Measurements from ENCODE around the gene ENOX2.

ENOX2 gene

DNA sequence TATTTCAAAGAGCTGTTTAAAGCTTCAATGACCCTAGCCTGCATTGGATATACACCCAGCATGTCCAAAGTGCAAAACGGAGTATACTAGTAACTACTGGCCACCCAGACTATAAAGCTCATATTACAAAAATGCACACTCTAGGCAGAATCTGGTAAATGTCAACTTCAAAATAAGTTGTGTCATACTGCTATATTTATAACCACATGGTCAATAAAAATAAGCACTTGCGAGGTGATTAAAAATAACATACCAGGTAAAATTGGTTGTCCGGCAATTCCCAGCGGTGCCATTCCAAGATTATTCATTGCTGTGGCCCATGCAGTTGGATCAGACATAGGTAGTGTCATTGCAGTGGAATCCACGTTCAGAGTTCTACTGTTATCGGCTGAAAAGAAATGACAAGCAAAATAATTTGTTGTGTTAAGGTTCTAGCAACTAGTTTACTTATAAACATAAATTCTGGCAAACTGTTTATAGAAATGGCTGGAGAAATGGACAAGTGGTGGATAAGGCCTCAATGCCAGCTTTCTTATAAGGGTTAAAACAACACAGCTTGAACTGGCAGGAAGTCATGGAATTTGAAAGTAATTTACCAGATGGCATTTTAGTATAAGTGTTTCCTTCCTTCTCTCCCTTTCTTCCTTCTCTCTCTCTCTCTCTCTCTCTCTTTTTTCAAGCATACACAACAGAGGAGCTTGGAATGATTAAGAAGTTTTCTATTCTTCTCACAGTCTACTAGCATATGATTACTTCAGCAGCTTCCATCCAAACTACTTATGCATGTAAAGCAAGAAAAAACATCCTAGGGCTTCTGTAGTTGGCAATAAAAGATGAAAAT, 199.9 kb downstream of the ENOX2 start:
- DNase-seq (ENCODE audit: low read depth, low spot score), result no peak

DNA sequence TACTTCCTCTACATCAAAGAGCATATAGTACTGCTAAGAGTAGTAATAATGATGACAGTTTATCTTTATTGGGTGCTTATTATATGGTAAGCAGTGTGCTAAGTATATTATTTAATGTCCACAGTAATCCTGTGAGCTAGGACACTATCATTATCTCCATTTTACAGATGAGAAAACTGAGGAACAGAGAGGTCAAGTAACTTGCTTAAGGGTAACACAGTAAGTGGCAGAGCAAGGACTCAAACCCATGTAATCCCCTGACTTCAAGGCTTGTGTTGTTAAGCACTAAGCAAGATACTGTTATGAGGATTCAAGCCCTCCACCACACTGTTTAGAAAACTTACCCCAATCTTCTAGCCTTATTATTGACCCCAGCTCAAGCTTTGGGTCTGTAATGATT, 202.4 kb downstream of the ENOX2 start:
- DNase-seq (ENCODE audit: low read depth, low spot score), result no peak

DNA sequence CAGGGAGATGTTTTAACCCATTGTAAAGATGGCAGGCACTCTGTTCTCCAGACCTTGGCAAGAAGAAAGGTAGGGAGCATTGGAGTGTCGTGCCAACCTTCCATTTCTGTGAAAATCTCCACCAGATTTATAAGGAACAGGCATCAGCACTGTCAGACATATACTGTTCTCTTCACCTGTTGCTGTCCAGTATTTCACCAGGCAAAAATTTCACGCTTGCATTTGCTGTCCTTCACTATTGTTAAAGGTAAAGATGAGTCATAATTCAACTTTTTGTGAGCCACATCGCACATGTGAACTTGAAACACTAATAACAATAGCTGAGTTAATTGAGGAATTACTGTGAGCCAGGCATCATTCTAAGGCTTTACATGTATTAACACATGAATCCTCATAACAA, 203.4 kb downstream of the ENOX2 start:
- DNase-seq (ENCODE audit: low read depth, low spot score), result no peak

DNA sequence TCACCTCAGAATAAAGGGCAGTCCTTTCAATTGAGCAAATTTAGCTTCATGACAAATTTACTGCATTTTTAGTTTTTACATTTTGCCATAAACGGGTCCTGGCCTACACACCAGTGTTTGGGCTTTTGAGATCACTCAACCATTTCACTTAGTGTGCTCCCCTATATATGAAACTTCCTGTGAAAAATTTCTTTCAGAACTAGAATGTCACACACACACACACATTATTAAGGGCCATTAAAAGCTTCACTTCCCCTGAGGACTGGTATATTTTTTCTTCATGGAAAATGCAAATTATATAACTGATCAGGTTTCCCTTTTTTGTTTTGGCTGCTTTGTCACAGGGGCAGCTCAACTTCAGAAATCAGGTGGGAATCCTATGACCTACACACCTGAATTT, 206.5 kb downstream of the ENOX2 start:
- DNase-seq (ENCODE audit: low read depth, low spot score), result no peak

DNA sequence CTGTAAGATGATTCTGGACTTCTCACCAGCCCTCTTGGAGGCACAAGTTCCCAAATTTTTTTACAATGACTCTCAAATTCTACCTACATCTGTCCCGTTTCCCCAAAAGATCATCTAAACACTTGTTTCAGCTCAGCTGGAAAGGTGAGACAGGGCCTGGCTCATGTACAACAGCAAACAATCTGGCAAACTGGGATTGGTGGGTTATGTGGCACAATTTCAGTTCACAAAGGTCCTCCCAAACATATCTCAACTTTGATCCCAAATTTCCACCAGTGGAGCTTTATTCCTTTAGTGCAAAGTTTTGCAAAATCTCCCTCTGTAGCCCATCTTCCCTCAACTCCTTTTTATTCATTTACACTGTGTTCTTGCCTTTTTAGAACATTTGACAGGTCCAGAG, 207.1 kb downstream of the ENOX2 start:
- no peak for DNase-seq (ENCODE audit: low read depth, low spot score)

DNA sequence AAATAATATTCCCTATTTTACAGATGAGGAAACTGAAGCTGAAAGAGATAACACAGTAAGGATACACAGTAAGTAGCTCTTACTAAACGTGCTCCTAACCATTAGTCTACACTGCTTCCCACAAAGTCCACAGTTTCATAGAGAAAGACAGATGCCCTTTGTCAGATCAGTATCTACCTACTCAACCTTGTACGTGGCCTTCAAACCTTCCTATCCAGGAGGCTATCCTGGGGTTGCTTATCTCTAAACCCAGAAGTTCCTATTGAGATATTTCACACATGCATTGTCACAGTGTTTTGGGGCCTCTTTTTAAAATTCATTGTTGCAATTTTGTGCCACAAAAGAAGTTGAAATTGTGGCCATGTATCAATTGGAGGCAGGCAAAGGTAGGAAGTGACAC, 208.0 kb downstream of the ENOX2 start:
- DNase-seq (ENCODE audit: low read depth, low spot score), result no peak

DNA sequence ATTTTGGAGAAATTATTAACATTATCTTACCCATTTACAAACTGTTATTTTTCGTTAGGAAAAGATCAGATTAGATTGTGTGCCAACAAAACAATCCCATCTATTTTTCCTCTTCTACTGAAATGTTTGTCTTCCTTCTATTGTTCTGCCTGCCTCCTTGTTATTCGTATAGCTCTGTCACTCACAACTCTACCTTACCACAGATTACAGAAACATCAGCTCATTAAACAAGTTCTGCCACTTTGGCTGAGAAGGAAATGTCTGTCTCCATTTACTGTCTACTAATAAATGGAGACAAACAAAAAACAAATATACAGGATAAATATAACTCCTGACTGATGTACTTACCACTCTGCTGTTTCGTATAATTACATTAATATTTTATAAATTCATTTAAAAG, 211.4 kb downstream of the ENOX2 start:
- no peak for DNase-seq (ENCODE audit: low read depth, low spot score)

DNA sequence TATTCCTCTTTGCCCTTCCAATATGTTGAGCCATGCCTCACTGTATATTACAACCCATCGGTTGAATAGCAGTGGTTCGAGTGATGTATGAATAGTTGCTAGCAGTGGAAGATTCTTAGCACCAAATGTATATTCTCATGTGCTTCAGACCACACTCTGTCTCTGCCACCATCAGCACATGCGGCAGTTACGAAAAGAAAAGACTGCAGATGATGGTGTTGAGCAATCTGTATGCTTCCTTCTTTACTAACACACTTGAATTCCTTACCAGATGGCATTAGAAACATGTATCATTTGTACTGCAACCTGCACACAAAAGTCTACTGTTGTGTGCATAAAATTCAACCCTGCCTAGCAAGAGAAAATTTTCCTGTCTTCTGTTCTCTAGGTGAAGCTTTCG, 214.6 kb downstream of the ENOX2 start:
- DNase-seq (ENCODE audit: low read depth, low spot score), result no peak

DNA sequence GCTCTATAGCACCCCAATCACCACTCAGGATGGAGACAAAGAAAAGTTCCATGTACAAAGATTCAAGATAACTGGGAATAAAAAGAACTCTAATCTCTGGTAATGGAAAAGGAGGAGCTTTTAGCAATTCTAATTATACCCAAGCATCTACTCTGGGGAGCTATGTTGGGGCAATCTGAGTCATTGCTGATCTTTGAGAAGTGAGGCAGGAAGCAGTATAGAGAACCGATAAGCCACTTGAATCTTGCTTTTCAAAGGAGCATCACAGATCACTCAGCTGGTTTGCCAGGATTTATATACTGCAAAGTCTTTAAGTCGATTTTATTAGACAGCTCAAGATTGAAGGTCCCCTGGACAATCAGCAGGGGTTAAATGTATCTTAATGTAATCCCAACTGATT, 220.0 kb downstream of the ENOX2 start:
- no peak for DNase-seq (ENCODE audit: low read depth, low spot score)

DNA sequence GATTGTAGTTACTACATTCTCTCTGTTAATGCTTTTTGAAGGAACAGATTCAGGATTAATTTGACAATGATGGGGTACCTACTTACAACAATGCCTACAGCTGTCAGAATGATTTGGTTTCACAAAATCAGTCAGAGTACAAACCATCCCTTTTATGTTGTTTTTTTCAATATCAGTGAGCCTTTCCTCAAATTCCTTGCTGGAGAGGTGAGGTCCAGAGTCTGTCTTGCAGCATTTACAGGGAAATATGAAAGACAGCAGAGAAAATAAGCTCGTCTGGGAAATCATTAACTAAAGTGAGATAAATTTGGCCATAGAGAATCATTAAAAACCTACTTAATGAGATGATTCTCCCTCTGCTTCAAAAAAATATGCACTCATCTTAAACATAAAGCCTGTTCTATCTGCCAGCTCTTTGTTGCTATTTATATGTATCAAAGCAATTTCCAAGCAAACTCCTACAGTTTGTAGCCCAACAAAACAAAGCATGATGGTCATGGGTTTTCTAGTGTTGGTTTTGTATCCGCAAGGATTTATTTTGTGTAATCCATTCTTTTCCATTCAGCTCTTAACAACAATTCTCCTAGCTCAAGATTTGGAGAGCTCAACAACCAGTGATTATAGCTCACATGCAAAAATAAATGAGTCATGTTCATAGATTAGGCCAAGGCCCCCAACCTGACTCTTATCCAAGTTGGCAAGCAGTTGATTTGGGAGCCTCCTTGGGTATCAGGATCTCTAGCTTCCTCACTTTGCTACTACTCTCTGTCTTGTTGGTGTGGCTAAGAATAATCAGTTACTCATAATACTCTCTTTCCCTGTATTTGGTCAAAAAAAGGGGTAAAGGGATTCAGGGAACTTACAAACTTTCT, 222.6 kb downstream of the ENOX2 start:
- DNase-seq (ENCODE audit: low read depth, low spot score), result no peak

DNA sequence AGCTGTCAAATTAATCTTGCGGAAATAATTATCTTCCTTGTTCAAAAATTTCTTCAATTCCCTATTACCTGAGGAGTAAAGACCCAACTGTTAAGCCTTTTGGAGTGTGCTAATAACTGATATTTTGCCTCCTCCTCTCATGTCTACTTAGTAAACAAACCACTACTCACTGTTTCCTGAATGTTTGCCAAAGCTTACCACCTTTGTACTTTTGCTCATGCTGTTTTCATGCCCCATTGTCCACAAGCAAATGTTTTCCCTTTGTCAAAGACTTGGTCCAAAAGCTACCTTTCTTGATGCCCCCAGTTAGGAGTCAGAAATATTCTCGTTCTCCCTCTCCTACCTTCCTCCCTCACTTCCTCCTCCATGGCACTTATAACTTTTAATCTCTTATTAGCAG, 226.1 kb downstream of the ENOX2 start:
- no peak for DNase-seq (ENCODE audit: low read depth, low spot score)

DNA sequence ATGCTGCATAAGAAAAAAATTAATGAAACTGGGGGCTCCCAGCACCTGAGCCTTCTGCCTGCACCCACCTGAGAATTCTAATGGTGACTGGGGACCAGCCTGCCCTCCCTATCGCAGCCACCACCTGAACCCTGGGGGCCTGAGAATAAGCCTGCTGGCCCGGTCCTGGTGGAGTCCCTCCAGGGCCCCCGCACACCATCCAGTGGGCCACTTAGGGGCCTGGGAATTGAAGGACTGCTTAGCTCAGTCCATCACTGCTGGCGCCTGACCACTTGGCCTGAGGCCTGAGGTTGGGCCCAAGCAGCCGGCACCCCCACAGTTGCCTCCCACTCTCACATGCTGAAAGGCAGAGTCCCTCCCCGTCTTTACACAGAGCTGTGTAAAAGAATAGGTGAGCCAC, 230.8 kb downstream of the ENOX2 start:
- DNase-seq (ENCODE audit: low read depth, low spot score), result no peak

DNA sequence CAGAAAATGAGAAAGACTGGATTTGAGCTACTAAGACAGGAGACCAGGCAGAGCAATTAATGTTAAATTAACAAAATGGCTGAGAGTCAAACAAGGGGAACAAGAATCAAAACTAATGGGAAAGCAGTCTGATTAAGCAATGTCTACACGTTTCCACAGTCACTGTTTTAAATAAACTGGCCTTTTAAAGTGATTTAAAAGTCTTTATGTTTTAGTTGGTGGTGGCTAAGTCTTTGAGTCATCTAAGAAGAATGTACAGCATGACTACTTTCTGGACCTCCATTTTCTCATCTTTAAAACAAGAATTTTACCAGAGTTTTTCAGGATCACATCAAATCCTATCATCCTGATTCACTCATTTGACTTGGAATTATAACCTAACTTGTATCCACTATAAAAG, 233.8 kb downstream of the ENOX2 start:
- no peak for DNase-seq (ENCODE audit: low read depth, low spot score)

DNA sequence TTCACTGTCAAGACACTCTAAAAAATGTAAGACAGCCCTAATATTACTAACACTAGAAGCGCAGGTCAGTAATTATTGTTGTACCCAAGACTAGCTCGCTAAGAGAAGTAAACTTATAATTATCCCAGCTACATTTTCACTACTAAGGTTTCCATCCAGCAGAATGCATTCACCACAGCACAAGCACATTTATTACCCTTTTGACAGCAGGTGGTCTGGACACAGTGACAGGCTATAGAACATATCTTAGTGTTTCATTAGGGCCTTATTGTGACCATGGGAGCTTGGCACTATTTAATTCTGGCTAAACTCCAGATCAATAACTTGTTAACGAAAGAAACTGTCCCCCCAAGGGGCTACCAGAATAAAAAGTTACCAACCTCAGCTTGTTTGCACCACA, 237.7 kb downstream of the ENOX2 start:
- no peak for DNase-seq (ENCODE audit: low read depth, low spot score)

DNA sequence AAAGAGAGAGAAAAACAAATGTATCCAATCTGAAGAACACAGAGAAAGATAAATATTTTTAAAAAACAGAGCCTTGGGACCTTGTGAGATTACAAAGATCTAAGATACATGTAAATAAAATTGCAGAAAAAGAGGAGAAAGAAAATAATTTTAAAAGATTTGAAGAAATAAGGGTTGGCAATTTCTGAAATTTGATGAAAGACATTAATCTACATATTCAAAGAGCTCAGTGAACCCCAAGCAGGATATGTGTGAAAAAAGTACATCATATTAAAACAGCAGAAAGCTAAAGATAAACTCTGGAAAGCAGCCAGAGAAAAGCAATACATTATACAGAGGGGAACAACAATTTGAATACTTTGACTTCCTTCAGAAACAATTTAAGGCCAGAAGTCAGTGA, 244.7 kb downstream of the ENOX2 start:
- DNase-seq (ENCODE audit: low read depth, low spot score), result no peak

DNA sequence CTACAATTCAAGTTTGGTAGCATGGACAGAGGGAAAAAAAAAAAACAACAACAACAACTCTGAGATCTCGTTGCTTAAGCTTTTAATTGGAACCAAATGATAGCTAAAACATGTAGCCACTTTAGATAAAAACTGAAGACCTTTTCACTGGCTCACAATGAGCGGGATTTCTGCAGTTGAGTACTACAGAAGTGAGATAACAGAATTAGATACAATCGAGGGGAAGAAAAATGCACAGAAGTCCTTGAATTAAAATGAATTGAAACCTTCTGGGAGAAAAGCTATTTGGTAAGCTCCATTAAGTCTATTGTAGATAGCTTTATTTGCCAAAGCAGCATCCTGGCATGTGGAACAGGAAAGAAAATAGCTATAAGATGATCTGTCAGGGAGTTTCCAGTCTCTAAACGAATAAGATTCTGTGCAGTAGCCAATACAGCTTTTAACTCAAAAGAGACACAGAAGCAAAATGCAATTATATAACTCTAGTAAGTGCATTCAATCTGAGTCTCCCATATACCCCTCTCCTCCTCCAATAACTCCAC, 248.5 kb downstream of the ENOX2 start:
- DNase-seq (ENCODE audit: low read depth, low spot score), result no peak

DNA sequence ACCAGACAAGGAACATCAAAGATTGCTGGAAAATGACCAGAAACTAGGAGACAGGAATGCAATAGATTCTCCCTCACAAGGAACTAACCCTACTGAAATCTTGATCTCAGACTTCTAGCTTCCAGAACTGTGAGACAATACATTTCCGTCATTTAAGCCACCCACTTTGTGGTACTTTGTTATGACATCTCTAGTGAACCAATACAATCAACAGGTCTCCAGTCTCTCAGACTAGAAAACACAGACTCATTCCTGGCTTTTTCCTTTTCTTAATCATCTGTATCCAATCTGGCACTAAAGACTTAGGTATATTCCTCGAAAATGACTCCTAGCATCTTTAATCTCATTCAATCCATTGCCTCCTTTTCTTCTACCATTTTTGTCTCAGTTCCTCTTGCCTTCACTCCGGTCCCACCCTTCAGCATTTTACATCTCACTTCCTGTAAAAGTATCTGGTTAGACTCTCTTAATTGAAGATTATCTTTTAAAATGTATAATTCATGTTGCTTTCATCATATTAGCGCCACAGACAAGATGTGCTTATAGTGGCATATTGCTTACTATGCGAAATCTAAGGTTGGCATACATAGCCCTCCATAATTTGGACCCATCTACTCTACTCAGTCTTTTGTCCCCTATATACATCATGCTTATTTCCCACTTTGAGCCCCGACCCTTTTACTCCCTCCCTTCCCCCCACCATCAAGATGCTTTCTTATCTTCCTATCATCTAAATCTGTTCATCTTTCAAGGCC, 250.0 kb downstream of the ENOX2 start:
- DNase-seq (ENCODE audit: low read depth, low spot score), result no peak

DNA sequence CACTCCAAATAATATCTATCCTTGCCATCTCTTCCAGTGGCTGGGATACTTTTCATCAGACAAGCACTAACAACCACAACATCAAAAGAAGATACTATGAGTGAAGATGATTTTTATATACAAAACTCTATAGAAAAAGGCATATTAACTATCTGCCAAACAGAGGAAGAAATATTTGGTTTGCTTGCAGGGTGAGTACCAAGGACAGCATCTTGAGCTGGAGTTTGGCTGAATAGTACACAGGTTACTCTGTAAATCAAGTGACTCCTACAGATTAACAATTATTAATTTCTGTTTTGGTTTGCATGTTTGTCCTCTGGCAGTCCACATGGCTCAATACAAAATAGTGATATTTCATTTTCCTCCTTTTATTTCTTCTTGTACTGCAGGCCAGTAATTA, 253.3 kb downstream of the ENOX2 start:
- no peak for DNase-seq (ENCODE audit: low read depth, low spot score)

DNA sequence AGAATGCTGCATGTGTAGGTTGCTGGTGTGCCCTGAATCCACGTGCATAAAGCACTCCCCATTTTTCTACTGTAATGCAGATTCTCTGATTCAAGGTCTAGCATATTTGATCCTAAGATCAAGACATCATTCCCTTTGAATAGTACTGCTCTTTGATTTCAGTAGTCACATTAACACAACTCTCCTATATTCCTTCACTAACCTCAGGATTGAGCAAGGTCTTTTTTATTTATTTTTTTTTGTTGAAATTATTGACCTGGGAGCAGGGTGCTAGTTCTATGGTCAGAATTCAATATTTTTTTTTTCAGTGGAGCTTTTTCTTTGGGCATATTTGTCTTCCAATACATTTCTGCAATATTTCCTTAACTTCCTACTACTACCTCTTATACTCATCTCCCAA, 255.5 kb downstream of the ENOX2 start:
- no peak for DNase-seq (ENCODE audit: low read depth, low spot score)

DNA sequence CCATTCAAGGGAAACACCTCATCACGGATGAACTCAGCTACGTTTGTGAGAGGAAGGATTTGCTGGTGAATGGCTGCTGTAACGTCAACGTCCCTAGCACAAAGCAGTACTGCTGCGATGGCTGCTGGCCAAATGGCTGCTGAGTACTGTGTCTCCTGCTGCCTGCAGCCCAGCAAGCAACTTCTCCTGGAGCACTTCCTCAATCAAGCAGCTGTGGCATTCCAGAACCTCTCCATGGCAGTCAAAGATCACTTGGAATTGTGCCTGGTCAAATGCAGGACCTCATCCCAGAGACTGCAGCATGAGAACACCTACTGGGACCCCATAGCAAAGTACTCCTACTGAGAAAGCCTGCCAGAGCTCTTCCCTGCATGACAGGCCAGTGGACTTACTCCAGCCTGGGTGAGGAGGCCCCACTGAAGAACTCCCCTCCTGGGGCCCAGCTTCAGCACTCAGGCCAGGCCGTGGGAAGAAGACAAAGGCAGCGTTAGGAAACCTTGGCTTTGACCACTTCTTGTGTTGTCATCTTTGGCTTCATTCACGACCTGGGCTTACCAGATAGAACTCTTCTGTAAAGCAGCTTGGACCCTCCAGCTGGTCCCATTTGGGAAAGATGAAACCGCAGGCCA, 256.9 kb downstream of the ENOX2 start:
- DNase-seq (ENCODE audit: low read depth, low spot score), result no peak

DNA sequence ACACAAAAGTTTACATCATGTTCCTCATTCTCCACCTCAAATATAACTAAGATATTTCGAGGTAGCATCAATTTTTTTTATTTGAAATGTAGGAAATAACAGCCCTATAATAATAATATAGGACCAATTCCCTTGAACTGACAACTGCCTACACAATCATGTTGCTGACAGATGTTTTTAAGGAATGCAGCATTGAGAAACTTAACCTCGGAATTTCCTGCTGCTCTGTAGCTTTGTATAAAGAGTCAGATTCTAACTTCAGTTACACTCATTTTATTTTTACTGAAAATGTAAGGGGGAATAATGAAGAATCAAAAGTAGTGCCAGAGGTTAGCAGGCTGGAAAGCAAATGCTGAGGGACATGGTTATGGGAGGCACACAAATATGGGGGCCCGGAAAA, 265.4 kb downstream of the ENOX2 start:
- no peak for DNase-seq (ENCODE audit: low read depth, low spot score)

DNA sequence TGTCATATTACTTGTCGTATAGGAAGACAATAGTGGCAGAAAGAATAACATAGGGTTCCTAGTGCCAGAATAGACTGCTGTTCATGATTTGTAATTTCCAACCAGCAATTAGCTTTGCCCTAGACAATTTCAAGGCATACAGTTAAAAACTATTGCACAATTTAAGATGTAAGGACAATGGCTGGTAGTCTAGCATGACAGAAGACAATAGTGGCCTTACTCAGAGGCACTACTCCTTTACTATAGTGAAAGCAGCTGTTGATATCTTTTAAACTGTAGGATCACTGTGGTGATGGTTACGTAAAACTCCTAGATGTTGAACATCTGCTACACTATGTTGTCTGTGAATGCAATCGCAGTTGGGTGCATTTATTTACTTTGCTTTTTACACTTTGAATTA, 266.7 kb downstream of the ENOX2 start:
- DNase-seq (ENCODE audit: low read depth, low spot score), result no peak

All from brain pericyte (primary cell).